Colonic mucosa (tissue), 4 donors: ENCODE results near the gene PLOD1. TPM values are rescaled to one million over a fixed set of nuclear protein-coding genes. Genes with fewer than 3 reads are reported as not detected.

Experiments
- DNase-seq: peaks from one replicate; pipeline ENCODE4 v3.0.0-alpha.2; 2020
- H3K27ac ChIP-seq: fragments of 200-600 bp; one replicate; pipeline ENCODE4 v1.8.0; 2021
- H3K27me3 ChIP-seq: fragments of 200-600 bp; one replicate; pipeline ENCODE4 v1.8.0; 2021
- H3K36me3 ChIP-seq: fragments of 200-600 bp; one replicate; pipeline ENCODE4 v1.8.0; 2021
- H3K4me1 ChIP-seq: fragments of 200-600 bp; one replicate; pipeline ENCODE4 v1.8.0; 2021; ENCODE audit warnings: mild to moderate bottlenecking
- H3K4me3 ChIP-seq: fragments of 200-600 bp; one replicate; pipeline ENCODE4 v1.8.0; 2021
- H3K9ac ChIP-seq, 2 donors: one replicate each; pipeline ENCODE4 v1.7.0; 2013; ENCODE audit warnings: control low read depth in 2 of 2, low read depth in 2 of 2, low read length in 2 of 2
- H3K9me3 ChIP-seq: fragments of 200-600 bp; one replicate; pipeline ENCODE4 v1.8.0; 2021
- CTCF ChIP-seq: fragments of 200-600 bp; IDR thresholded peaks from one replicate; pipeline ENCODE4 v1.8.0; 2022; ENCODE audit warnings: antibody characterized with exemption, mild to moderate bottlenecking
- intact Hi-C: fragments of 100-400 bp; cut with DNase I; formaldehyde crosslinking; loops from one replicate; pipeline ENCODE4 v1.14.1; 2022
- total RNA-seq, 2 donors: library from RNA; stranded (reverse); fragmentation: NEBNext Ultra II Directional in 1 of 2; extraction: Animal tissue kit (Norgen Biotek cat#: 25700) in 1 of 2; gene quantifications; one replicate each; pipeline ENCODE4 v1.2.1, GENCODE V29; 2021
- donor health status: healthy.
- donor health status: DM: no; HTN: no; CAD: no.
- donor health status: DM: no; HTN: no; CAD: no.

The PLOD1 gene
- total RNA-seq, 2 donors from 2014 or later, result 72.5 to 83.9 TPM

DNA sequence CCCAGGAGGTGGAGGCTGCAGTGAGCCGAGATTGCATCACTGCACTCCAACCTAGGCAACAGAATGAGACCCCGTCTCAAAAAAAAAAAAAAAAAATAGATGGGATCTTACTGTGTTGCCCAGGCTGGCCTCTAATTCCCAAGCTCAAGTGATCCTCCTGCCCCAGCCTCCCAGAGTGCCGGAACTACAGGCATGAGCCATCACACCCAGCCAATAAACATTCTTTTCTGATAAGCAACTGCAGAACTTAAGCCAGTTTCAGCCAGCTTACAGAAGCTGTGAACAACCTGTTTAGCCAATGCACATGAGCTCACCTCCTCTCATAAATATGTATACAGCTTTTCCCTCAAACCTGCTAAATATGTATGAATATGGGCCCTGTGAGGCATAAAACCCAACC, 81.7 kb downstream of the PLOD1 start:
- peak; percentile 25 for DNase-seq
- Histone ChIP-seq H3K36me3 (peaks cover 9% of the 10 kb centered on the region), H3K27ac (no peak overlapping the region), H3K4me1 (peaks cover 5% of the 10 kb centered on the region), H3K4me3 (no peak overlapping the region), H3K9ac (no peak overlapping the region), H3K9me3 (no peaks in the 10 kb centered on the region), H3K27me3 (no peaks in the 10 kb centered on the region)
- TF ChIP-seq CTCF, result no peak
- intact Hi-C loops, result no loop called here

GRCh38 chr1:12019858-12020509, 85.5 kb downstream of the PLOD1 start:
- H3K9ac ChIP-seq, result peak overlapping the region; percentile 77 to 84
- DNase-seq, result peak; percentile 34
- H3K4me1 ChIP-seq, result peaks cover 5% of the 10 kb centered on the region
- H3K27ac ChIP-seq, result peak overlapping the region; percentile 61
- peak overlapping the region; percentile 89 for H3K4me3 ChIP-seq
- no peaks in the 10 kb centered on the region for H3K9me3 ChIP-seq
- H3K27me3 ChIP-seq, result no peaks in the 10 kb centered on the region
- intact Hi-C loops, result no loop called here
- no peaks in the 10 kb centered on the region for H3K36me3 ChIP-seq
- no peak for TF ChIP-seq CTCF

GRCh38 chr1:12021616-12022015, 87.1 kb downstream of the PLOD1 start:
- no peak for TF ChIP-seq CTCF
- intact Hi-C loops, result no loop called here

DNA sequence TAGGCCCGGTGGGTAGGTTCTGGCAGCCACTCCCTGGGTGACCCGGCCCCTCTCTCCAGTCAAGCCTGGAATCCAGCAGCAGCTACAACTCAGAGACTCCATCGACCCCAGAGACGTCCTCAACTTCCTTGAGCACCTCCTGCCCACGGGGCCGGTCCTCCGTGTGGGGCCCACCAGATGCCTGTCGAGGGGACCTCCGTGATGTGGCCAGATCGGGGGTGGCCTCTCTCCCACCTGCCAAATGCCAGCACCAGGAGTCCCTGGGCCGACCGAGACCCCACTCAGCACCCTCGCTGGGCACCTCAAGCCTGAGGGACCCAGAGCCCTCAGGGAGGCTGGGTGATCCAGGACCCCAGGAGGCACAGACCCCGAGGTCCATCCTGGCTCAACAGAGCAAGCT, 87.5 kb downstream of the PLOD1 start:
- no peak for TF ChIP-seq CTCF
- Histone ChIP-seq H3K27me3 (no peaks in the 10 kb centered on the region), H3K36me3 (no peaks in the 10 kb centered on the region), H3K27ac (no peak overlapping the region), H3K4me3 (no peak overlapping the region), H3K9ac (no peak overlapping the region), H3K9me3 (no peaks in the 10 kb centered on the region), H3K4me1 (peaks cover 5% of the 10 kb centered on the region)
- intact Hi-C loops, result no loop called here
- DNase-seq, result no peak

More at GRCh38 chr1:12021616-12022015, 87.1 kb downstream of the PLOD1 start:
- Histone ChIP-seq H3K4me1 (peaks cover 5% of the 10 kb centered on the region), H3K27me3 (no peaks in the 10 kb centered on the region), H3K27ac (no peak overlapping the region), H3K36me3 (no peaks in the 10 kb centered on the region), H3K9me3 (no peaks in the 10 kb centered on the region), H3K9ac (no peak overlapping the region), H3K4me3 (no peak overlapping the region)
- no peak for DNase-seq

Other genes starting within 250 kb of the PLOD1 start
- under 1 TPM; 0.05 TPM for gene DRAXIN, start 243.0 kb upstream of the PLOD1 start, total RNA-seq
- gene AGTRAP, start 198.6 kb upstream of the PLOD1 start, total RNA-seq, result 10 to 100 TPM; 18.2 to 34.9 TPM
- not detected for gene C1orf167, start 172.5 kb upstream of the PLOD1 start, total RNA-seq
- 10 to 100 TPM; 23.8 to 30.4 TPM for gene MTHFR, start 128.8 kb upstream of the PLOD1 start, total RNA-seq
- gene CLCN6, start 128.5 kb upstream of the PLOD1 start, total RNA-seq, result 10 to 100 TPM in 1 of 2 donors, 1 to 10 TPM in 1; 8.4 to 14.5 TPM
- 1 to 10 TPM in 1 of 2 donors, not detected in 1; 3.1 TPM for gene NPPA, start 86.9 kb upstream of the PLOD1 start, total RNA-seq
- gene NPPB, start 75.8 kb upstream of the PLOD1 start, total RNA-seq, result not detected
- gene KIAA2013, start 8.3 kb upstream of the PLOD1 start, total RNA-seq, result 100 to 1,000 TPM; 110 to 128 TPM
- 100 to 1,000 TPM; 102 to 110 TPM for gene MFN2, start 45.7 kb downstream of the PLOD1 start, total RNA-seq
- gene MIIP, start 84.8 kb downstream of the PLOD1 start, total RNA-seq, result 10 to 100 TPM; 13.0 to 31.5 TPM
- gene TNFRSF8, start 128.6 kb downstream of the PLOD1 start, total RNA-seq, result under 1 TPM; 0.16 to 0.47 TPM
- gene TNFRSF1B, start 232.3 kb downstream of the PLOD1 start, total RNA-seq, result 10 to 100 TPM; 27.2 to 28.1 TPM